Measurements from ENCODE around the gene TMEM258.

DNA sequence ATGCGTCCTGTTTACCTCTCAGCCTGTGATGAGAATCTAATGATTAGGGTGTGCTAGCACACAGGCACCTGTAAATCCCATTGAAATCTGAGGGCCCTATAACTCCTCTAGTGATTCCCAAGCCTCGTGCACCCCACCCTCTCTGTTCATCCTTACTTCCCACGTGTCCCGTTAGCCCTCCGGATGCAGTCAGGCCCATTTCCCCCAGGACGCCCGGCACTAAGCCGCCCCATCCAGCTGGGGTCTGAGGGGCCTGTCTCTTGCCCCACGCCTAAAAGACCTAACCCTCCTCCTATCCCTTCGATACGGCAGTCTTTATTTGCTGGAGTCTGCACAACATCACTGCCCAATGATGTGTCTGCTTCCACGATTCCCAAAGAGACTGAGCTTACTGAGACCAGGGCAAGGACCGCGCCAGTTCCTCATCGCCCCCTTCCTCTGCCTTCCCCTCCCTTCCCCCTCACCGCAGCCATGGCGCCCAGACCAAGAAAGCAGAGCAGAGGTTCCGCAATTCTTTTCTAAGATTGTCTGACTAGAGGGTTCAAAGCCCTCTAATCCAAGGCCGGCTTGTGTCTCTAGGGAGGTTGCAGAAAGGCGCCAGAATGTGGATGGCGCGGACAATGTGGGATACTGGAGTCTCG, 34.7 kb upstream of the TMEM258 start:
- TF ChIP-seq, protein P1, sequence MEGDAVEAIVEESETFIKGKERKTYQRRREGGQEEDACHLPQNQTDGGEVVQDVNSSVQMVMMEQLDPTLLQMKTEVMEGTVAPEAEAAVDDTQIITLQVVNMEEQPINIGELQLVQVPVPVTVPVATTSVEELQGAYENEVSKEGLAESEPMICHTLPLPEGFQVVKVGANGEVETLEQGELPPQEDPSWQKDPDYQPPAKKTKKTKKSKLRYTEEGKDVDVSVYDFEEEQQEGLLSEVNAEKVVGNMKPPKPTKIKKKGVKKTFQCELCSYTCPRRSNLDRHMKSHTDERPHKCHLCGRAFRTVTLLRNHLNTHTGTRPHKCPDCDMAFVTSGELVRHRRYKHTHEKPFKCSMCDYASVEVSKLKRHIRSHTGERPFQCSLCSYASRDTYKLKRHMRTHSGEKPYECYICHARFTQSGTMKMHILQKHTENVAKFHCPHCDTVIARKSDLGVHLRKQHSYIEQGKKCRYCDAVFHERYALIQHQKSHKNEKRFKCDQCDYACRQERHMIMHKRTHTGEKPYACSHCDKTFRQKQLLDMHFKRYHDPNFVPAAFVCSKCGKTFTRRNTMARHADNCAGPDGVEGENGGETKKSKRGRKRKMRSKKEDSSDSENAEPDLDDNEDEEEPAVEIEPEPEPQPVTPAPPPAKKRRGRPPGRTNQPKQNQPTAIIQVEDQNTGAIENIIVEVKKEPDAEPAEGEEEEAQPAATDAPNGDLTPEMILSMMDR (IDR thresholded peaks at IDR 0.05; ENCODE audit: extremely low read depth in 1 of 2, insufficient read depth in 1 of 2, low read depth in 1 of 2, low read length in 2 of 2): no peak
- no peak for TF ChIP-seq POLR2A (IDR thresholded peaks at IDR 0.05; ENCODE audit: low read depth, low read length)
- no peak for TF ChIP-seq MYC (IDR thresholded peaks at IDR 0.05; ENCODE audit: low read depth, low read length)
- TF ChIP-seq, protein P2, sequence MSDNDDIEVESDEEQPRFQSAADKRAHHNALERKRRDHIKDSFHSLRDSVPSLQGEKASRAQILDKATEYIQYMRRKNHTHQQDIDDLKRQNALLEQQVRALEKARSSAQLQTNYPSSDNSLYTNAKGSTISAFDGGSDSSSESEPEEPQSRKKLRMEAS (IDR thresholded peaks at IDR 0.05; ENCODE audit: insufficient read depth, insufficient read length): no peak
- no peak for TF ChIP-seq POLR2AphosphoS5 (IDR thresholded peaks at IDR 0.05; ENCODE audit: insufficient read depth, low read depth, low read length)
